A673 (cell line): ENCODE data around the gene DMAC2. TPM values are rescaled to one million over a fixed set of nuclear protein-coding genes. Genes with fewer than 3 reads are reported as not detected.

Source experiments
- BruUV-seq: library from RNA; stranded (reverse); fragments of 400-500 nt; replicated peaks from 2 replicates; lab custom pipeline; 2021; lab: Mats Ljungman, UMichigan
- CTCF ChIA-PET: fragments of 300-600 bp; sonication (Branson Sonifier 250); formaldehyde crosslinking; loops from one replicate; lab custom pipeline; 2022; ENCODE audit warnings: antibody characterized with exemption; lab: Charles Lee
- POLR2A ChIA-PET: fragments of 300-600 bp; sonication (Branson Sonifier 250); formaldehyde crosslinking; loops from one replicate; lab custom pipeline; 2022; ENCODE audit warnings: antibody characterized with exemption; ENCODE audit not compliant: low non-redundant PET; lab: Charles Lee
- DNase-seq: peaks from one replicate; pipeline ENCODE4 v3.0.0-alpha.2; 2015; ENCODE audit warnings: low spot score
- H3K27ac ChIP-seq: fragments of 200-600 bp; sonication (generic); 2 replicates; pipeline ENCODE4 v1.5.1; 2016; ENCODE audit warnings: mixed run types, low read depth, mild to moderate bottlenecking, mixed read lengths, antibody characterized with exemption, low read length; ENCODE audit not compliant: poor library complexity, severe bottlenecking
- H3K27me3 ChIP-seq: fragments of 200-600 bp; sonication (generic); replicated peaks from 2 replicates; pipeline ENCODE4 v1.6.1; 2017; ENCODE audit warnings: mixed run types, low read depth, mild to moderate bottlenecking, mixed read lengths, antibody characterized with exemption, low read length; ENCODE audit not compliant: insufficient read depth, poor library complexity
- H3K36me3 ChIP-seq: fragments of 200-600 bp; sonication (generic); 2 replicates; pipeline ENCODE4 v1.6.1; 2016; ENCODE audit warnings: mixed run types, mild to moderate bottlenecking, mixed read lengths, antibody characterized with exemption, low read length; ENCODE audit not compliant: insufficient read depth, poor library complexity, severe bottlenecking
- H3K4me1 ChIP-seq: fragments of 200-600 bp; sonication (generic); 2 replicates; pipeline ENCODE4 v1.6.1; 2017; ENCODE audit warnings: mixed run types, mild to moderate bottlenecking, mixed read lengths, antibody characterized with exemption, low read length; ENCODE audit not compliant: insufficient read depth, poor library complexity, severe bottlenecking
- H3K4me3 ChIP-seq: fragments of 200-600 bp; sonication (generic); 2 replicates; pipeline ENCODE4 v1.5.1; 2016; ENCODE audit warnings: low read depth, mixed run types, mild to moderate bottlenecking, mixed read lengths, low read length; ENCODE audit not compliant: poor library complexity, severe bottlenecking
- H3K9me3 ChIP-seq: fragments of 200-600 bp; sonication (generic); 2 replicates; pipeline ENCODE4 v1.6.1; 2016; ENCODE audit warnings: mixed run types, low read depth, mild to moderate bottlenecking, mixed read lengths, antibody characterized with exemption, low read length; ENCODE audit not compliant: poor library complexity, severe bottlenecking
- CTCF ChIP-seq: fragments of 300-800, 200-600 bp; sonication (generic); conservative IDR thresholded peaks from 2 replicates; pipeline ENCODE4 v1.5.1; 2017; ENCODE audit warnings: low read depth, mild to moderate bottlenecking, antibody characterized with exemption, low read length, moderate library complexity, mixed read lengths
- EZH2 ChIP-seq: fragments of 200-600 bp; sonication (generic); IDR thresholded peaks from 2 replicates; pipeline ENCODE4 v1.6.1; 2017; ENCODE audit warnings: borderline replicate concordance, low read depth, mild to moderate bottlenecking, mixed read lengths, antibody characterized with exemption, low read length; ENCODE audit not compliant: poor library complexity, severe bottlenecking
- intact Hi-C: fragments of 100-400 bp; cut with micrococcal nuclease; formaldehyde crosslinking; loops from one replicate; pipeline ENCODE4 v1.10.0; 2022; ENCODE audit not compliant: unreplicated experiment
- total RNA-seq: library from RNA; stranded (reverse); gene quantifications from 2 replicates; pipeline ENCODE4 v1.2.3, GENCODE V29; 2021

The DMAC2 gene
- total RNA-seq, 1 experiment from 2014 or later = 96.6 TPM

DNA sequence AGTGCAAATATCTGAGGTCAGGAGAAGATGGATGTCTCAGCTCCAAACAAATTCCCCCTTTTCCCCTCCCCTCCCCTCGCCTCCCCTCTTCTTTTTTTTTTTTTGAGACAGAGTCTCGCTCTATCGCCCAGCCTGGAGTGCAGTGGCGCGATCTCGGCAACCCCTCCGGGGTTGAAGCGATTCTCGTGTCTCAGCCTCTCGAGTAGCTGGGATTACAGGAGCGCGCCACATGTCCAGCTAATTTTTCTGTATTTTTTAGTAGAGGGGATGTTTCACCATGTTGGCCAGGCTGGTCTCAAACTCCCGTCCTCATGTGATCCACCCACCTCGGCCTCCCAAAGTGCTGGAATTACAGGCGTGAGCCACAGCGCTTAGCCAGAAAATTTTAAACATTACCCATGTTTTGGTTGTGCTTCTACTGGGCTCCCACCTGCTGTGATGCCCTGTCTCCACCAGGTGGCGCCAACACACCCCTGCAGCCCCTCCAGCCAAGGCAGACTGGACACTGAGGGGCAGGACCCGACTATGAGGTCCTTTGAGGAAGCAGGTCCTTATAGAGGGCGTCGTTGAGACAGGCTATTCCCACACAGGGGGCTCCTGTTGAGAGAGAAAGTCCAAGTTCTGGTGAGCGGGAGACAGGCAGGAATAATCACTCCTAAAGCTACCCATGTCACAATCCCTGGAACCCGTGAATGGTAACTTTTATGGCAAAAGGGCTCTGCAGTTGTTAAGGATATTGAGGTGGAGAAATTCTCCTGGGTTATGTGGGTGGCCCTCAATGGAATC is 9.6 kb upstream of the DMAC2 start:
- Histone ChIP-seq H3K9me3 (no peaks in the 10 kb centered on the region), H3K4me3 (peak overlapping the region; percentile 42), H3K4me1 (peaks cover 6% of the 10 kb centered on the region), H3K36me3 (no peaks in the 10 kb centered on the region), H3K27me3 (no peaks in the 10 kb centered on the region), H3K27ac (no peak overlapping the region)
- ChIA-PET POLR2A (interaction anchor here (0.8 to 0.9 kb wide), 2 partner anchors 47 to 82 kb away, joined by 3 to 4 read pairs; no protein-coding TSS in a partner anchor), CTCF (interaction anchor here (0.5 to 3.0 kb wide), 13 partner anchors 10 to 1122 kb away, joined by 3 to 44 read pairs (median 4); partner anchors contain the start of gene DMAC2)
- no TSS peak for BruUV-seq
- TF ChIP-seq EZH2 = no peak
- TF ChIP-seq CTCF = peak; percentile 98
- DNase-seq = peak; percentile 75
- intact Hi-C loops = loop anchor here (1.0 to 5.0 kb wide), 3 partner anchors 114 to 298 kb away; no protein-coding TSS in a partner anchor

DNA sequence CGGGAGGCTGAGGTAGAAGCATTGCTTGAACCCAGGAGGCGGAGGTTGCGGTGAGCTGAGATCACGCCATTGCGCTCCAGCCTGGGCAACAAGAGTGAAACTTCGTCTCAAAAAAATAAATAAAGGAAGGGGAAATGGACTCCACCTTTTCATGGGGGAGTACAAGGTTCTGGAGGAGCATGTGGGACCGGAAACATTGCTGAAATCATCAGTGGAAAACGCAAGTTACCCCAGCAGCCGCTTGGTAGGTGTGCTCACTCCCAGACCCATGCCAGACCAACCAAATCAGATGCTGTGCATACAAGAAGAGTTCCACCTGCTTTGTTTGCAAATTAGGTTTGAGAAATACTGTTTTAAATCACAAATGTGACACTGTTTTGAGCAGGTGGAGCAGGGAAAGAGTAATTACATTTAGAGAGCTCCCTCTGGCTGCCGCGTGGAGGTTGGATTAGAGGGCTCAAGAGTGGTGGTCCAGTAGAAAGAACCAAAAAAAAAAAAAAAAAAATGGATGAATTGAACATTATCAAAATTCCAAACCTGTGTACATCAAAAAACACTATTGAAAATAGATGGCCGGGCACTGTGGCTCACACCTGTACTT is 8.1 kb upstream of the DMAC2 start:
- intact Hi-C loops = loop anchor here (5.0 kb wide), 1 partner anchor 299 kb away; no protein-coding TSS in a partner anchor
- Histone ChIP-seq H3K27me3 (no peaks in the 10 kb centered on the region), H3K27ac (no peak overlapping the region), H3K36me3 (no peaks in the 10 kb centered on the region), H3K4me3 (no peak overlapping the region), H3K9me3 (no peaks in the 10 kb centered on the region), H3K4me1 (peaks cover 6% of the 10 kb centered on the region)
- DNase-seq = no peak
- BruUV-seq = no TSS peak
- ChIA-PET CTCF (interaction anchor here (0.7 to 3.0 kb wide), 2 partner anchors 117 to 148 kb away, joined by 9 to 44 read pairs; no protein-coding TSS in a partner anchor), POLR2A (interaction anchor here (0.7 kb wide), 1 partner anchor 1276 kb away, joined by 8 read pairs; no protein-coding TSS in a partner anchor)
- TF ChIP-seq EZH2 (no peak), CTCF (0 out of 2 replicates have a peak, but pooled peaks have one; percentile 21)

GRCh38 chr19:41445575-41445974 is 5.9 kb upstream of the DMAC2 start:
- POLR2A ChIA-PET = no interaction called here
- no peaks in the 10 kb centered on the region for H3K36me3 ChIP-seq
- no peak for TF ChIP-seq EZH2
- no peak for TF ChIP-seq CTCF

More at GRCh38 chr19:41445575-41445974, 5.9 kb upstream of the DMAC2 start:
- no TSS peak for BruUV-seq
- CTCF ChIA-PET = no interaction called here
- H3K4me3 ChIP-seq = no peak overlapping the region
- no peaks in the 10 kb centered on the region for H3K27me3 ChIP-seq
- peaks cover 6% of the 10 kb centered on the region for H3K4me1 ChIP-seq
- H3K27ac ChIP-seq = no peak overlapping the region
- no peak for DNase-seq
- no peaks in the 10 kb centered on the region for H3K9me3 ChIP-seq
- intact Hi-C loops = loop anchor here (5.0 kb wide), 1 partner anchor 302 kb away; no protein-coding TSS in a partner anchor
